AG09309 (cell line): ENCODE results near the gene DISP2.

Experiments
- DNase-seq: peaks from one replicate; pipeline ENCODE4 v3.0.0-alpha.2; 2010; ENCODE audit warnings: low read depth
- H3K4me3 ChIP-seq: 2 replicates; pipeline ENCODE4 v1.5.1; 2011; ENCODE audit warnings: mild to moderate bottlenecking, low read depth, low read length, moderate library complexity; ENCODE audit not compliant: control insufficient read depth
- CTCF ChIP-seq: IDR thresholded peaks from 2 replicates; pipeline ENCODE4 v1.5.1; 2011; ENCODE audit warnings: mild to moderate bottlenecking, low read depth, low read length, inconsistent platforms; ENCODE audit not compliant: insufficient read depth, control insufficient read depth; ENCODE audit errors: missing control alignments

The DISP2 gene

GRCh38 chr15:40421246-40422157 is 63.5 kb downstream of the DISP2 start:
- no peak for DNase-seq
- peak; percentile 97 for TF ChIP-seq CTCF

GRCh38 chr15:40424483-40425115 is 66.6 kb downstream of the DISP2 start:
- no peak for TF ChIP-seq CTCF
- DNase-seq = no peak
- no peak overlapping the region for H3K4me3 ChIP-seq

More at GRCh38 chr15:40421246-40422157, 63.5 kb downstream of the DISP2 start:
- H3K4me3 ChIP-seq = no peak overlapping the region

- no peak for TF ChIP-seq CTCF
- no peak for DNase-seq
- no peak overlapping the region for H3K4me3 ChIP-seq
These were observed 67.7 kb downstream of the DISP2 start for GRCh38 chr15:40425681-40426080.

GRCh38 chr15:40427188-40427587 is 69.2 kb downstream of the DISP2 start:
- H3K4me3 ChIP-seq = no peak overlapping the region
- DNase-seq = no peak
- TF ChIP-seq CTCF = no peak

GRCh38 chr15:40428185-40428584 is 70.2 kb downstream of the DISP2 start:
- DNase-seq = no peak
- no peak overlapping the region for H3K4me3 ChIP-seq
- no peak for TF ChIP-seq CTCF
